Measurements from ENCODE around the gene PIP5K1C.

DNA sequence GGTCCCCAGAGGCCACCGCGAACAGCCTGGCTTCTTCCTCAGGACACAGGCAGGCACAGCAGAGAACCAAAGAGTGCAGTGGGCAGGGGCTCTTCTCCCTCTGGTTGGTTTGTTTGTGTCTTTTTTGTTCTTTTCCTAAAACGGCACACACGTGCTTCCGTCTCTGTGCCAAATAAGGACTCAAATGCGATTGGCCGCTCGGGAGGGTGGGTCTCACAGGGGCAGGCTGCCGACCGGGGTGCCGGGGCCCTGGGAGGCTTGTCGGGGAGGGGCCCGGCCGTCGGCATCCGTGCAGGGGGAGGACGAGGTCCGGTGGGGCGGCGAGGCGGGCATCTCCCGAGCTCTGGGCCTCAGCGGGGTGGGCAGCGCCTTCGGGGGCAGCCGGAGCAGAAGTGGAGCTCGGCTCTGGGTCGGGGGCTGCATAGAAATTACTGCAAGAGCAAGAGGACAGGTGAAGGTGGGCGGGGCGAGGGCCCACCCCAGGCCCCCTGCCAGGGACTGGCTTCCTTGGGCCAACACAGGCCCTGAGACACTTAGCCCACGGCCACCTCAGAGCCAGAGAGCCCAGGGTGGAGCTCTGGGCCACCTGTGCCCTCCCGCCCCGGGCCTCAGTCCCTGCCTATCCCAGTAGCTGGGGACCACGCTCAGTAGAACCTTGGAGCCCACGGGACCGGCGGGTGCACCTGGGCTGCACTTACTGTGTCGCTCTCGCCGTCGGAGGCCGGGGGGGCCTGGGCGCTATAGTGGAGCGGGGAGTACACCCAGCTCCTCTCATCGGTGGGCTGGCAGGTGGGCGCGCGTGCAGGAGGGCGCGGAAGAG lies 67.3 kb downstream of the PIP5K1C start:
- TF ChIP-seq POLR2A (IDR thresholded peaks at IDR 0.05) (no peak), POLR2AphosphoS5 (IDR thresholded peaks at IDR 0.05) (no peak)
- TF ChIP-seq, protein P1, sequence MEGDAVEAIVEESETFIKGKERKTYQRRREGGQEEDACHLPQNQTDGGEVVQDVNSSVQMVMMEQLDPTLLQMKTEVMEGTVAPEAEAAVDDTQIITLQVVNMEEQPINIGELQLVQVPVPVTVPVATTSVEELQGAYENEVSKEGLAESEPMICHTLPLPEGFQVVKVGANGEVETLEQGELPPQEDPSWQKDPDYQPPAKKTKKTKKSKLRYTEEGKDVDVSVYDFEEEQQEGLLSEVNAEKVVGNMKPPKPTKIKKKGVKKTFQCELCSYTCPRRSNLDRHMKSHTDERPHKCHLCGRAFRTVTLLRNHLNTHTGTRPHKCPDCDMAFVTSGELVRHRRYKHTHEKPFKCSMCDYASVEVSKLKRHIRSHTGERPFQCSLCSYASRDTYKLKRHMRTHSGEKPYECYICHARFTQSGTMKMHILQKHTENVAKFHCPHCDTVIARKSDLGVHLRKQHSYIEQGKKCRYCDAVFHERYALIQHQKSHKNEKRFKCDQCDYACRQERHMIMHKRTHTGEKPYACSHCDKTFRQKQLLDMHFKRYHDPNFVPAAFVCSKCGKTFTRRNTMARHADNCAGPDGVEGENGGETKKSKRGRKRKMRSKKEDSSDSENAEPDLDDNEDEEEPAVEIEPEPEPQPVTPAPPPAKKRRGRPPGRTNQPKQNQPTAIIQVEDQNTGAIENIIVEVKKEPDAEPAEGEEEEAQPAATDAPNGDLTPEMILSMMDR (IDR thresholded peaks at IDR 0.05) = no peak

All from breast epithelium (tissue), 3 donors.